CD4-positive, alpha-beta T cell (primary cell): ENCODE measurements around the gene SH3BGRL3. TPM values are rescaled to one million over a fixed set of nuclear protein-coding genes. Genes with fewer than 3 reads are reported as not detected.

Experiments
- ATAC-seq: fragments of 200-7000 bp; cut with Tn5 transposase; one replicate; pipeline ENCODE4 v1.10.0; 2022; ENCODE audit warnings: mild to moderate bottlenecking; ENCODE audit not compliant: poor library complexity
- CTCF ChIA-PET: fragments of 350-600 bp; sonication (Branson Sonifier 250); formaldehyde crosslinking; loops from one replicate; lab custom pipeline; 2021; ENCODE audit warnings: antibody characterized with exemption, inconsistent platforms; lab: Charles Lee
- POLR2A ChIA-PET: fragments of 350-600 bp; sonication (Branson Sonifier 250); formaldehyde crosslinking; loops from one replicate; lab custom pipeline; 2021; ENCODE audit warnings: antibody characterized with exemption, inconsistent platforms; lab: Charles Lee
- DNase-seq, 14 experiments: peaks; one replicate each; pipeline ENCODE4 v3.0.0-alpha.2; 2013 to 2020; ENCODE audit warnings: mixed read lengths in 2 of 14
- H3K27ac ChIP-seq, 2 donors: one replicate each; pipeline versions ENCODE4 v1.5.1 to v1.7.0; 2013; ENCODE audit warnings: low read length in 2 of 2, low read depth in 1 of 2, mild to moderate bottlenecking in 1 of 2
- H3K27me3 ChIP-seq, 2 experiments: 1 replicate in 1 of 2; 2 replicates in 1 of 2; pipeline versions ENCODE4 v1.6.1 to v1.7.0; 2013; ENCODE audit warnings: low read length in 2 of 2, control low read depth in 1 of 2, mild to moderate bottlenecking in 1 of 2, moderate library complexity in 1 of 2; ENCODE audit not compliant: insufficient read depth in 2 of 2, control insufficient read depth in 1 of 2
- H3K36me3 ChIP-seq: one replicate; pipeline ENCODE4 v1.6.1; 2013; ENCODE audit warnings: low read length, control low read depth; ENCODE audit not compliant: insufficient read depth
- H3K4me1 ChIP-seq: one replicate; pipeline ENCODE4 v1.6.1; 2013; ENCODE audit warnings: low read length, control low read depth; ENCODE audit not compliant: insufficient read depth
- H3K4me3 ChIP-seq: one replicate; pipeline ENCODE4 v1.5.1; 2013; ENCODE audit warnings: mild to moderate bottlenecking, low read length, moderate library complexity
- H3K9me3 ChIP-seq, 2 experiments: 1 replicate in 1 of 2; 2 replicates in 1 of 2; pipeline versions ENCODE4 v1.6.1 to v1.7.0; 2013; ENCODE audit warnings: low read length in 2 of 2, mild to moderate bottlenecking in 2 of 2, control low read depth in 1 of 2, moderate library complexity in 1 of 2; ENCODE audit not compliant: control insufficient read depth in 1 of 2, insufficient read depth in 1 of 2
- H3K27ac Mint-ChIP-seq: one replicate; pipeline ENCODE4 v1.8.0; 2020; ENCODE audit warnings: mixed read lengths
- H3K27me3 Mint-ChIP-seq: one replicate; pipeline ENCODE4 v1.8.0; 2021; ENCODE audit warnings: mixed read lengths
- H3K36me3 Mint-ChIP-seq: one replicate; pipeline ENCODE4 v1.8.0; 2021; ENCODE audit warnings: low read depth, mixed read lengths
- H3K4me1 Mint-ChIP-seq: one replicate; pipeline ENCODE4 v1.8.0; 2021; ENCODE audit warnings: low read depth, mixed read lengths
- H3K4me3 Mint-ChIP-seq: one replicate; pipeline ENCODE4 v1.8.0; 2020; ENCODE audit warnings: mild to moderate bottlenecking, mixed read lengths
- H3K9me3 Mint-ChIP-seq: one replicate; pipeline ENCODE4 v1.8.0; 2020; ENCODE audit warnings: mixed read lengths
- intact Hi-C, 2 experiments: fragments of 100-400 bp; cut with DNase I in 1 of 2; cut with micrococcal nuclease in 1 of 2; formaldehyde crosslinking; loops; one replicate each; pipeline versions ENCODE4 v1.15.1 to v1.9.0; 2023 to 2025; cut with DNase I, micrococcal nuclease
- total RNA-seq, 174 experiments: library from RNA in 2 of 174; stranded (reverse) in 2 of 174; gene quantifications; one replicate each; pipeline ENCODE4 v1.2.3 and lab custom pipeline; 2021 to 2026
- TF ChIP-seq, protein P1 (sequence below): fragments of 200-600 bp; IDR thresholded peaks from one replicate; pipeline ENCODE4 v1.8.0; 2022; ENCODE audit warnings: antibody characterized with exemption, mild to moderate bottlenecking

SH3BGRL3 gene
- total RNA-seq, 2 experiments from 2014 or later, result 178 to 193 TPM

DNA sequence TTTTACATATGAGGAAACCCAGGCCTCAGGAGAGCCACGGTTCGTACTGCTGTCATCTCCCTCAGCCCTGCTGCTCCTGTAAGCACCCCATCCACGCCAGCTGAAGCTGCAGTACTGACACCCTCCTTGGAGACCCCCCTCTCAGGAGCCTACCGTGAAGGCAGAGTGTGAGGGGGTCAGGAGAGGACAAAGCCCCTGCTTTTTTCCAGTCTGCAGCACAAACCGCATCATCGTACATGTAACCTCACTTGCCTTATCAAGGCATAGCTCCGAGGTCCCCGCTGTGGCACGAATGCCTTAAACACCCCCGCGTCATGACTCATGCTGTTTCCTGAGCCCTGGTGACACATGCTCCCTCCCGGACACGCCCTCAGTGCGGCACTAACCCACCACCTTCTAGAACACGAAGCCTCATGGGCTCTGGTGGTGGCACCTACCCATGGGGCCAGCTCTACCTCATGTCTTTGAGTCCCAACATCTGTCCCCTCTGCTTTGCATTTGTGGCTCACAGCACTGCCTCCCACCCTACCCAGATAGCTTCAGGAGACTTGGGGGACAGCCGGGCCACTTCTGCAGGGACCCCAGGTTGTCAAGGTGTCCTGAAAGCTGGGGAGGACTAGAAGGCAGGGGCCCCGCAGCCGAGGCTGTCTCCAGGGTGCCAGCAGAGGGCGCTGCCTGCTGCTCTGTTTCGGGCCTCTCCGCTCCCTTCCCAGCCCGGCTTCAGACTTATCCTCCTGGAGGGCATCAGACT lies 4.9 kb downstream of the SH3BGRL3 start:
- CTCF ChIA-PET, result interaction anchor here (0.6 to 8.8 kb wide), 20 partner anchors 9 to 147 kb away, joined by 3 to 223 read pairs (median 5); partner anchors contain the start of genes CD52, CEP85, UBXN11 and ZNF593
- Mint-ChIP-seq H3K27ac (peak overlapping the region; percentile 95), H3K27me3 (no peaks in the 10 kb centered on the region)

DNA sequence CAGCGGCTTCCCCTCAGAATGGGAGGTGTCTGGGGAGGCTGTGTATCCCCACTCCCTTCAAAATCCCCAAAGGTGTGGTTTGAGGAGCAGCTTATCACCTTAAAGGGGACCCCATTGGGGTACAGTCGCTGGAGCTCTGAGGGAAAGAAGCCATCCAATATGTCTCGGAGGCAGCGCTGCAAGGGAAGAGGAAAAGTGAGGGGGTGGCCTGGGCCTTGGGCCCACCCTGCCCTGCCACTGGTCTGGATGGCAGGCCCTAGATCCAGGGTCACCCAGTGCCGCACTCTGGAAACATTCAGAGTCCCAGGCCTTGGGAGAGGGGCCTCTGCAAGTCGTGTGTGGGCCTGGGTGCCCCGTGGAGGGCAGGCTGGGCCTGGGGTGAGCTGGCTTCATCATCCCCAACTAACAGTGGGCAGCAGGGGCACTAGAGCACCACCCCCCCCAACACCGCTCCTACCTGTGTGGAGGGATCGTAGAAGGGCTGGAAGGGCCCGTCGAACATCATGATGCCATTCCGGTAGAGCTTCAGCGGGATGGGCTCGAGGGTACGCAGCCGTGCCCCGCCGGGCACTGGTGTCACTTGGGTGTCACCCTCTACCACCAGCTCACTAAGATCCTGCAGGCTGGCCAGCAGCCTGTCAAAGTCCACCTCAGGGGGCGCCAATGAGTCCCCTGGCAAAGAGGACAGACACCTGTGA lies 5.6 kb downstream of the SH3BGRL3 start:
- Histone ChIP-seq H3K4me1 (peaks cover 100% of the 10 kb centered on the region), H3K9me3 (no peaks in the 10 kb centered on the region), H3K27ac (peak overlapping the region; percentile 89 to 94), H3K36me3 (peaks cover 34% of the 10 kb centered on the region), H3K27me3 (no peaks in the 10 kb centered on the region), H3K4me3 (no peak overlapping the region)
- Mint-ChIP-seq H3K4me1 (peaks cover 96% of the 10 kb centered on the region), H3K27me3 (no peaks in the 10 kb centered on the region), H3K27ac (peak overlapping the region; percentile 95), H3K36me3 (peaks cover 38% of the 10 kb centered on the region), H3K9me3 (no peaks in the 10 kb centered on the region), H3K4me3 (peak overlapping the region; percentile 89)
- DNase-seq (peak in 7 of 14 experiments; percentile 13 to 69 (median 37)), ATAC-seq (no peak)
- ChIA-PET CTCF (interaction anchor here (0.6 to 8.8 kb wide), 19 partner anchors 10 to 132 kb away, joined by 3 to 223 read pairs (median 5); partner anchors contain the start of genes CD52, CEP85, UBXN11 and ZNF593), POLR2A (interaction anchor here (1.0 to 20.7 kb wide), 19 partner anchors 9 to 605 kb away, joined by 3 to 977 read pairs (median 7); partner anchors contain the start of genes CD52, CEP85, DHDDS and GPN2)
- intact Hi-C loops, result loop anchor here (1.0 to 5.0 kb wide), 3 partner anchors 36 to 131 kb away; no protein-coding TSS in a partner anchor
- TF ChIP-seq, protein P1, sequence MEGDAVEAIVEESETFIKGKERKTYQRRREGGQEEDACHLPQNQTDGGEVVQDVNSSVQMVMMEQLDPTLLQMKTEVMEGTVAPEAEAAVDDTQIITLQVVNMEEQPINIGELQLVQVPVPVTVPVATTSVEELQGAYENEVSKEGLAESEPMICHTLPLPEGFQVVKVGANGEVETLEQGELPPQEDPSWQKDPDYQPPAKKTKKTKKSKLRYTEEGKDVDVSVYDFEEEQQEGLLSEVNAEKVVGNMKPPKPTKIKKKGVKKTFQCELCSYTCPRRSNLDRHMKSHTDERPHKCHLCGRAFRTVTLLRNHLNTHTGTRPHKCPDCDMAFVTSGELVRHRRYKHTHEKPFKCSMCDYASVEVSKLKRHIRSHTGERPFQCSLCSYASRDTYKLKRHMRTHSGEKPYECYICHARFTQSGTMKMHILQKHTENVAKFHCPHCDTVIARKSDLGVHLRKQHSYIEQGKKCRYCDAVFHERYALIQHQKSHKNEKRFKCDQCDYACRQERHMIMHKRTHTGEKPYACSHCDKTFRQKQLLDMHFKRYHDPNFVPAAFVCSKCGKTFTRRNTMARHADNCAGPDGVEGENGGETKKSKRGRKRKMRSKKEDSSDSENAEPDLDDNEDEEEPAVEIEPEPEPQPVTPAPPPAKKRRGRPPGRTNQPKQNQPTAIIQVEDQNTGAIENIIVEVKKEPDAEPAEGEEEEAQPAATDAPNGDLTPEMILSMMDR, result no peak

More for the DNA sequence above, 4.9 kb downstream of the SH3BGRL3 start:
- Mint-ChIP-seq H3K4me1 (peaks cover 92% of the 10 kb centered on the region), H3K4me3 (peak overlapping the region; percentile 89), H3K36me3 (peaks cover 42% of the 10 kb centered on the region), H3K9me3 (no peaks in the 10 kb centered on the region)
- Histone ChIP-seq H3K36me3 (peaks cover 34% of the 10 kb centered on the region), H3K4me1 (peaks cover 95% of the 10 kb centered on the region), H3K9me3 (no peaks in the 10 kb centered on the region), H3K4me3 (peak overlapping the region; percentile 44), H3K27ac (peak overlapping the region; percentile 89 to 94), H3K27me3 (no peaks in the 10 kb centered on the region)
- TF ChIP-seq, protein P1, result peak; percentile 83
- DNase-seq (peak; percentile 76 to 98 (median 94)), ATAC-seq (peak; percentile 70)
- POLR2A ChIA-PET, result interaction anchor here (0.5 to 20.7 kb wide), 21 partner anchors 9 to 605 kb away, joined by 3 to 977 read pairs (median 6); partner anchors contain the start of genes CD52, CEP85, DHDDS and GPN2
- intact Hi-C loops, result loop anchor here (1.0 to 5.0 kb wide), 7 partner anchors 9 to 188 kb away; partner anchors contain the start of genes CD52 (in 1 of the 2) and HMGN2 (in 1 of the 2)

DNA sequence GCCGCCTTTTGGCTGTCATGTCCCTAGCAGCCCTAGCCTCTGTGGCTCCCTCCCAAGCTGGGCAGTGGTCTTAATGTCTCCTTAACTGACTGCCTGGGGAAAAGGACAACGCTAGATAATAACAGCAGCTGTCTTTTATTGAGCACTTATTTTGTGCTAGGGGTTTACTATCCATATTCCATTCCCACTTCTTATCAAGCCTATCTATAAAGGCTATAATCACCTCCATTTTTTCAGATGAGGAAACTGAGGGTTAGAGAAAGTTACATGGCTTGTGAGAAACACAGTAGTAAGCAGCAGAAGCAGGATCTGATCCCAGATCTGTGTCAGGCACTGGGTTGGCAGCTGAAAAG lies 6.2 kb downstream of the SH3BGRL3 start:
- CTCF ChIA-PET, result interaction anchor here (1.4 to 8.8 kb wide), 5 partner anchors 10 to 49 kb away, joined by 3 to 223 read pairs (median 29); partner anchors contain the start of genes CD52 and UBXN11
- POLR2A ChIA-PET, result interaction anchor here (1.0 to 20.7 kb wide), 10 partner anchors 8 to 147 kb away, joined by 3 to 977 read pairs (median 6); partner anchors contain the start of genes CD52, DHDDS and UBXN11
- H3K9me3 Mint-ChIP-seq, result no peaks in the 10 kb centered on the region
- no peaks in the 10 kb centered on the region for H3K27me3 ChIP-seq
- H3K27ac ChIP-seq, result peak overlapping the region; percentile 89 to 94
- H3K4me1 Mint-ChIP-seq, result peaks cover 96% of the 10 kb centered on the region
- no peaks in the 10 kb centered on the region for H3K9me3 ChIP-seq
- no peak for DNase-seq
- no peak overlapping the region for H3K4me3 ChIP-seq
- H3K36me3 Mint-ChIP-seq, result peaks cover 33% of the 10 kb centered on the region
- H3K4me3 Mint-ChIP-seq, result no peak overlapping the region
- TF ChIP-seq, protein P1, result no peak
- peak overlapping the region; percentile 95 for H3K27ac Mint-ChIP-seq
- H3K36me3 ChIP-seq, result peaks cover 32% of the 10 kb centered on the region
- peaks cover 100% of the 10 kb centered on the region for H3K4me1 ChIP-seq
- ATAC-seq, result no peak
- H3K27me3 Mint-ChIP-seq, result no peaks in the 10 kb centered on the region
- intact Hi-C loops, result loop anchor here in 1 of 2 experiments (5.0 kb wide), 1 partner anchor 71 kb away; no protein-coding TSS in a partner anchor
